NCI-H1417 treated with DMSO at 0.1 percent for 48 hours (cell line): ENCODE results near the gene PRB2.
"Not testable (repeated sequence)": the region's sequence is repeated elsewhere in the genome, so short reads cannot be mapped to it uniquely, and the experiment has no call there.

Experiments
- DNase-seq: peaks from one replicate; lab custom pipeline; 2025; lab: John Stamatoyannopoulos, UW

PRB2 gene

GRCh38 chr12:11395467-11395866 lies at the start of gene PRB2:
Gene PRB2 (minus strand): TSS chr12:11395567. CDS start chr12:11395529, 38 bp downstream.
- not testable (repeated sequence) for DNase-seq

- DNase-seq, result no peak
Observed at GRCh38 chr12:11437966-11438365, 42.6 kb upstream of the PRB2 start.

GRCh38 chr12:11433664-11434063 lies 38.3 kb upstream of the PRB2 start:
- DNase-seq, result no peak

- no peak for DNase-seq
Observed at GRCh38 chr12:11431486-11431885, 36.1 kb upstream of the PRB2 start.

GRCh38 chr12:11427341-11427740 lies 32.0 kb upstream of the PRB2 start:
- DNase-seq, result no peak

- DNase-seq, result no peak
Observed at GRCh38 chr12:11412731-11413130, 17.4 kb upstream of the PRB2 start.

- DNase-seq, result no peak
Observed at GRCh38 chr12:11408096-11408495, 12.7 kb upstream of the PRB2 start.

GRCh38 chr12:11397366-11397765 lies 2.0 kb upstream of the PRB2 start:
- DNase-seq, result no peak

GRCh38 chr12:11391456-11391855 lies 3.9 kb downstream of the PRB2 start:
- not testable (repeated sequence) for DNase-seq

GRCh38 chr12:11377420-11377819 lies 17.9 kb downstream of the PRB2 start:
- not testable (repeated sequence) for DNase-seq

GRCh38 chr12:11361151-11361550 lies 34.2 kb downstream of the PRB2 start:
- DNase-seq, result no peak

- DNase-seq, result not testable (repeated sequence)
Observed at GRCh38 chr12:11360205-11360883, 35.0 kb downstream of the PRB2 start.

GRCh38 chr12:11351736-11352135 lies 43.6 kb downstream of the PRB2 start:
- not testable (repeated sequence) for DNase-seq

GRCh38 chr12:11348439-11348838 lies 46.9 kb downstream of the PRB2 start:
- DNase-seq, result no peak

- DNase-seq, result no peak
Observed at GRCh38 chr12:11347810-11348209, 47.6 kb downstream of the PRB2 start.

GRCh38 chr12:11344500-11344899 lies 50.9 kb downstream of the PRB2 start:
- no peak for DNase-seq
